ENCODE measurements around the gene MASTL.

MASTL gene

GRCh38 chr10:27225642-27226257, 70.6 kb downstream of the MASTL start:
- DNase-seq (ENCODE audit: low spot score), result no peak

DNA sequence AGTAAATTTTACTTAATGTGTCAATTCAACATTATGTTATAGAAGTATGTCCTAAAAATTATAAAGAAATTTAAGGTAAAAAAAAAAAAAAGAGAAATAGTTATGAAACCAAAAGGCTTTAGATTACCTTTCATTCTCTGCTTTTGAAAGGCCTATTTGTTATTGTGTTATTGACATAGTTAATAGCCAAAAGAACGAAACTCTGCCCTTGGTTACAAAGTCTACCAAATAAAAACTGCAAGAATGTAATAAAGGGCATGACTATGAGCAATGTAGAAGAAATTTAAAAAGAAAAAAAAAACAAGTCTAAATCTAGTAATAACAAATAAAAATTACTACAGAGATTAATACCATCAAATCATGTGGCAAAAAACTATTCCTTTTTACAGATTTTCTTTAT, 74.9 kb downstream of the MASTL start:
- no peak for DNase-seq (ENCODE audit: low spot score)

DNA sequence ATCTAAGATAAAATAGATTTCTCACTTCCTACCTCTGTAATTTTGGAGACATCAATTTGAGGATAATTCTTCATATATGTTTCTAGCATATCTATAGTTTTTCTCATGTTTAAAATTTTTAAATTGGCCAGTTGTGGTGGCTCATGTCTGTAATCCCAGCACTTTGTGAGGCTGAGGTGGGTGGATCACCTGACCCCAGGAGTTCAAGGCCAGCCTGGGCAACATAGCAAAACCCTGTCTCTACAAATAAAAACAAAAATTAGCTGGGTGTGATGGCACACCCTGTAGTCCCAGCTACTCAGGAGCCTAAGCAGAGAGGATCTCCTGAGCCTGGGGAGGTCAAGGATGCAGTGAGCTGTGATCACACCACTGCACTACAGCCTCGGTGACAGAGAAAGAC, 80.6 kb downstream of the MASTL start:
- no peak for DNase-seq (ENCODE audit: low spot score)
